Right atrium auricular region (tissue), 2 donors: ENCODE data around the gene HMGB1. TPM values are rescaled to one million over a fixed set of nuclear protein-coding genes. Genes with fewer than 3 reads are reported as not detected.
"Not testable (repeated sequence)": the region's sequence is repeated elsewhere in the genome, so short reads cannot be mapped to it uniquely, and the experiment has no call there.

Experiments
- DNase-seq: peaks from one replicate; pipeline ENCODE4 v3.0.0-alpha.2; 2019; ENCODE audit warnings: low spot score
- H3K27ac ChIP-seq, 2 donors: fragments of 200-600 bp; sonication (generic); 1 replicate in 1 of 2; 2 replicates in 1 of 2; pipeline ENCODE4 v1.5.1; 2016 to 2019
- H3K27me3 ChIP-seq, 2 donors: fragments of 200-600 bp; sonication (generic); one replicate each; pipeline versions ENCODE4 v1.5.1 to v1.6.0; 2017 to 2019
- H3K36me3 ChIP-seq: fragments of 200-600 bp; sonication (generic); one replicate; pipeline ENCODE4 v1.5.1; 2016
- H3K4me1 ChIP-seq, 2 donors: fragments of 200-600 bp; sonication (generic); one replicate each; pipeline versions ENCODE4 v1.5.1 to v1.6.0; 2017 to 2019
- H3K4me3 ChIP-seq, 2 donors: fragments of 200-600 bp; sonication (generic); 1 replicate in 1 of 2; 2 replicates in 1 of 2; pipeline ENCODE4 v1.5.1; 2017 to 2019; ENCODE audit warnings: mild to moderate bottlenecking in 1 of 2, moderate library complexity in 1 of 2
- H3K9me3 ChIP-seq, 2 donors: fragments of 200-600 bp; sonication (generic); one replicate each; pipeline ENCODE4 v1.5.1; 2019
- total RNA-seq, 2 donors: library from RNA; depleted of rRNA; stranded (reverse); fragments of >200 nt; gene quantifications; one replicate each; pipeline ENCODE4 v1.1.0, GENCODE V29; 2016
- TF ChIP-seq, protein P1 (sequence below), 2 donors: fragments of 200-600 bp; sonication (generic); IDR thresholded peaks; one replicate each; pipeline ENCODE4 v1.5.1; 2019; ENCODE audit warnings: antibody characterized with exemption in 2 of 2

Gene HMGB1
- total RNA-seq, 2 donors from 2014 or later, result 133 to 190 TPM

GRCh38 chr13:30464496-30465342, 1.0 kb downstream of the HMGB1 start:
- TF ChIP-seq, protein P1, sequence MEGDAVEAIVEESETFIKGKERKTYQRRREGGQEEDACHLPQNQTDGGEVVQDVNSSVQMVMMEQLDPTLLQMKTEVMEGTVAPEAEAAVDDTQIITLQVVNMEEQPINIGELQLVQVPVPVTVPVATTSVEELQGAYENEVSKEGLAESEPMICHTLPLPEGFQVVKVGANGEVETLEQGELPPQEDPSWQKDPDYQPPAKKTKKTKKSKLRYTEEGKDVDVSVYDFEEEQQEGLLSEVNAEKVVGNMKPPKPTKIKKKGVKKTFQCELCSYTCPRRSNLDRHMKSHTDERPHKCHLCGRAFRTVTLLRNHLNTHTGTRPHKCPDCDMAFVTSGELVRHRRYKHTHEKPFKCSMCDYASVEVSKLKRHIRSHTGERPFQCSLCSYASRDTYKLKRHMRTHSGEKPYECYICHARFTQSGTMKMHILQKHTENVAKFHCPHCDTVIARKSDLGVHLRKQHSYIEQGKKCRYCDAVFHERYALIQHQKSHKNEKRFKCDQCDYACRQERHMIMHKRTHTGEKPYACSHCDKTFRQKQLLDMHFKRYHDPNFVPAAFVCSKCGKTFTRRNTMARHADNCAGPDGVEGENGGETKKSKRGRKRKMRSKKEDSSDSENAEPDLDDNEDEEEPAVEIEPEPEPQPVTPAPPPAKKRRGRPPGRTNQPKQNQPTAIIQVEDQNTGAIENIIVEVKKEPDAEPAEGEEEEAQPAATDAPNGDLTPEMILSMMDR (IDR thresholded peaks at IDR 0.05), result no peak
- Histone ChIP-seq H3K27me3 (no peaks in the 10 kb centered on the region), H3K9me3 (no peaks in the 10 kb centered on the region), H3K27ac (peak overlapping the region; percentile 96), H3K4me3 (peak overlapping the region; percentile 66 to 97), H3K36me3 (peaks cover 20% of the 10 kb centered on the region), H3K4me1 (peaks cover 2 to 32% of the 10 kb centered on the region in 2 donors)
- peak; percentile 61 for DNase-seq

- peak overlapping the region; percentile 96 for H3K27ac ChIP-seq
- H3K36me3 ChIP-seq, result peaks cover 20% of the 10 kb centered on the region
- no peaks in the 10 kb centered on the region for H3K9me3 ChIP-seq
- DNase-seq, result peak; percentile 71
- no peaks in the 10 kb centered on the region for H3K27me3 ChIP-seq
- TF ChIP-seq, protein P1 (IDR thresholded peaks at IDR 0.05), result no peak
- H3K4me1 ChIP-seq, result peaks cover 2 to 32% of the 10 kb centered on the region in 2 donors
- peak overlapping the region; percentile 66 to 71 for H3K4me3 ChIP-seq
These were observed 1.8 kb downstream of the HMGB1 start for GRCh38 chr13:30463787-30464495.

- Histone ChIP-seq H3K27ac (peak overlapping the region in 1 of 2 donors; percentile 96), H3K36me3 (peaks cover 20% of the 10 kb centered on the region), H3K4me1 (peaks cover 2 to 32% of the 10 kb centered on the region in 2 donors)
- TF ChIP-seq, protein P1 (IDR thresholded peaks at IDR 0.05), result peak in 1 of 2 donors; percentile 70
- H3K9me3 ChIP-seq, DNase-seq, H3K27me3 ChIP-seq, H3K4me3 ChIP-seq: not testable (repeated sequence)
These were observed 4.3 kb downstream of the HMGB1 start for GRCh38 chr13:30461279-30462066.

DNA sequence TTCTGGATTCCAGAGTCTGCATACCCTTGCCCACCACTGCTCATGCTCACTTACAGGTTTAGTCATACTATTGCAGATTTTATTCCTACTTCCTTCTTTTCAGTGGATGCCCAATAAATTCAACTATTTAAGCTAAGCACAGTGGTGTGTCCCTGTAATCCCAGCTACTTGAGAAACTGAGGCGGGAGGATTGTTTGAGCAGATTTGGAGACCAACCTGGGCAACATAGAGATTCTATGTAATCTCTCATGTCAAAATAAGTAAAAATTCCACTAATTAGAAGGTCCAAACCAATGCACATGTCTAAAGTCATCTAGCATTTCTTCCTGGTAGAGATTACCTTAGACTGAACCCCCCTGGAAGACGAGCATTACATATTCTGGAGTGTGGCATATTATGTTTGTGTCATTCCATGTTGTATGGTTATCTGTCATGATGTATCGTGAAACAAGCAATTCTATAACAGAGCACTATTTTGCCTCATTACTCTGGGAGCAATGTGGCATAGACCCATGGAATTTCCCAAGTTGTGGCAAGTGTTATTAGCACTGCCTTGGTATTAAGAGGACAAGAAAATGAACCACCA, 8.3 kb downstream of the HMGB1 start:
- Histone ChIP-seq H3K27me3 (no peaks in the 10 kb centered on the region), H3K36me3 (peaks cover 12% of the 10 kb centered on the region), H3K4me3 (no peak overlapping the region), H3K4me1 (peaks cover 0 to 11% of the 10 kb centered on the region in 2 donors), H3K9me3 (no peaks in the 10 kb centered on the region), H3K27ac (no peak overlapping the region)
- TF ChIP-seq, protein P1 (IDR thresholded peaks at IDR 0.05), result no peak
- no peak for DNase-seq

DNA sequence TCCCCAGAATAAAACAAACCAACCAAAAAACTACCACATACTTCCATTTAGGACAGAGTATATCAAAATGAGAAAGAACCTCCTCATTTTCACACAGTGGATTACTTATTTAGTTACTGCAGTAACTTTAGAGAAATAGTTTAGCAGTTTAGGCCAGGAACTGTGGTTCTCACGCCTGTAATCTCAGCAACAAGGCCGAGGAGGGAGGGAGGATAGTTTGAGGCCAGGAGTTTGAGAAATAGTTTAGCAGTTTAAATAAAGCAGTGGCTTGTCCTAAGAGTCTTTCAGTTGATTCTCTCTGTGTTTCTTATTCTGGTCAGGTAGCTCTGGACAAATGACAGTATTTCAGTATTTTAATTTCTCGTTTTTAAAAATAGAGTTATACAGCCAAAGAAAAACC, 9.4 kb downstream of the HMGB1 start:
- H3K27ac ChIP-seq, result no peak overlapping the region
- no peaks in the 10 kb centered on the region for H3K27me3 ChIP-seq
- no peaks in the 10 kb centered on the region for H3K9me3 ChIP-seq
- peaks cover under 1% of the 10 kb centered on the region for H3K36me3 ChIP-seq
- H3K4me3 ChIP-seq, result no peak overlapping the region
- peaks cover 0 to under 1% of the 10 kb centered on the region in 2 donors for H3K4me1 ChIP-seq
- DNase-seq, result no peak
- TF ChIP-seq, protein P1 (IDR thresholded peaks at IDR 0.05), result no peak
